ENCODE measurements around the gene TPSAB1.

The TPSAB1 gene

GRCh38 chr16:1288813-1289476 is 48.4 kb downstream of the TPSAB1 start:
- DNase-seq: no peak

GRCh38 chr16:1289477-1289866 is 49.0 kb downstream of the TPSAB1 start:
- DNase-seq: no peak

- no peak for DNase-seq
Observed at GRCh38 chr16:1290063-1290501, 49.6 kb downstream of the TPSAB1 start.

GRCh38 chr16:1290860-1291575 is 50.5 kb downstream of the TPSAB1 start:
- DNase-seq: no peak

GRCh38 chr16:1291576-1291974 is 51.1 kb downstream of the TPSAB1 start:
- DNase-seq: no peak

Data from activated CD4-positive, alpha-beta T cell treated with anti-CD3 and anti-CD28 coated beads for 1 hour (primary cell).